22Rv1 (cell line): ENCODE results near the gene CAMK2D.

Experiments used
- CTCF ChIP-seq: fragments of 450-650 bp; IDR thresholded peaks from 2 replicates; pipeline ENCODE4 v1.5.1; 2017; ENCODE audit warnings: mild to moderate bottlenecking
- ZFX ChIP-seq: fragments of 450-650 bp; IDR thresholded peaks from 2 replicates; pipeline ENCODE4 v1.6.1; 2017; ENCODE audit warnings: antibody characterized with exemption, borderline replicate concordance

- TF ChIP-seq CTCF = no peak
- TF ChIP-seq ZFX = no peak
Measured at GRCh38 chr4:113537203-113537602, 224.3 kb downstream of the CAMK2D start.
